Dendritic cell treated with granulocyte-macrophage colony-stimulating factor and Interleukin-4, amounts not matched to agents 40 ng/mL and 50 ng/mL, for 4 days (primary cell): ENCODE results near the gene CD93.

ENCODE experiments used
- H3K27ac Mint-ChIP-seq: one replicate; pipeline ENCODE4 v1.8.0; 2022; ENCODE audit warnings: mild to moderate bottlenecking, mixed read lengths
- H3K27me3 Mint-ChIP-seq: one replicate; pipeline ENCODE4 v1.8.0; 2022; ENCODE audit warnings: mild to moderate bottlenecking, mixed read lengths
- H3K36me3 Mint-ChIP-seq: one replicate; pipeline ENCODE4 v1.8.0; 2022; ENCODE audit warnings: low read depth, mixed read lengths
- H3K4me1 Mint-ChIP-seq: one replicate; pipeline ENCODE4 v1.8.0; 2022; ENCODE audit warnings: low read depth, mixed read lengths
- H3K4me3 Mint-ChIP-seq: one replicate; pipeline ENCODE4 v1.8.0; 2022; ENCODE audit warnings: mild to moderate bottlenecking, moderate library complexity, mixed read lengths
- H3K9me3 Mint-ChIP-seq: one replicate; pipeline ENCODE4 v1.8.0; 2022; ENCODE audit warnings: mixed read lengths
- intact Hi-C: fragments of 100-400 bp; cut with micrococcal nuclease; formaldehyde crosslinking; loops from one replicate; pipeline ENCODE4 v1.15.0; 2022

CD93 gene

DNA sequence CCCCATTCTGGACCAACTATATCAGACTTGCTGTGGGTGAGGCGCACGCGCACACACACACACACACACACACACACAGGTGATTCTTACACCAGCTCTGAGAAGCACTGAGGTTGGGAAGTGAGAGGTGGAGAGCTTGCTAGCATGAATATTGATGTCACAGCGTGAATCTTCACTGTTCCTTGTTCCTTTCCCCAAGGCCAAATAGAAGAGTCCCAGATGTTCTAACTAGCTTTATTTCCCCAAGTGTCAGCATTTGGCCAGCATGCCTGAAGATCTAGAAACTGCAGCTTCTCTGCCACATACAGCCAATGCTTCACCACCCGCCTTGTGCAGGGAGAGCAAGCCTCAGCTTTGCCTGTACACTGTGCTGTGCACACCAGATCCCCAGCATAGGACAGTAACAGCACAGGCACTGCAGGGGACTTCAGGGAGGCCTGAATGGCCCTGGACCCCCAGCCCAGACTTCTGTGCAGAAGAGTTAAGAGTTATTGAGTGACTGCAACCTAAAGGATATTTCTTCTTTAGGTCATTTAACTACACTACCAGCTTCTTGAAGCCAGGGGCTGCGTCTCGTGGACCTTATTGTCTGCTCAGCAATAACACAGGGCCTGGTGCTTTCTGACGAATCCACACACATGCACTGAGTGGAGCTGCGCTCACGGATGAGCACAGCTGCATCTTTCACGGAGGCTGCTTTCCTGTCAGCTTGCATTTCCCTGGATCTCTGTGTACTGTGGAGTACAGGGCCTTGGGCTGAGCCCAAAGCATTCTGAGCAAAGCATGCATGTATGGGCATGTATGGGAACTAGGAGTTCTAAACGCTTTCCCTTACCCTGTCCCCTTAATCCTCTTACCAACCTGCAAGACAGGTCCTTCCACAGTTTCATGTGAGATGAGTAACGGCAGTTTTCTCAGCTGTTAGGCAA lies 13.9 kb upstream of the CD93 start:
- H3K9me3 Mint-ChIP-seq: no peaks in the 10 kb centered on the region
- H3K27me3 Mint-ChIP-seq: no peaks in the 10 kb centered on the region
- peak overlapping the region; percentile 86 for H3K27ac Mint-ChIP-seq
- peaks cover 85% of the 10 kb centered on the region for H3K4me1 Mint-ChIP-seq
- intact Hi-C loops: no loop called here
- H3K4me3 Mint-ChIP-seq: no peak overlapping the region
- H3K36me3 Mint-ChIP-seq: no peaks in the 10 kb centered on the region

DNA sequence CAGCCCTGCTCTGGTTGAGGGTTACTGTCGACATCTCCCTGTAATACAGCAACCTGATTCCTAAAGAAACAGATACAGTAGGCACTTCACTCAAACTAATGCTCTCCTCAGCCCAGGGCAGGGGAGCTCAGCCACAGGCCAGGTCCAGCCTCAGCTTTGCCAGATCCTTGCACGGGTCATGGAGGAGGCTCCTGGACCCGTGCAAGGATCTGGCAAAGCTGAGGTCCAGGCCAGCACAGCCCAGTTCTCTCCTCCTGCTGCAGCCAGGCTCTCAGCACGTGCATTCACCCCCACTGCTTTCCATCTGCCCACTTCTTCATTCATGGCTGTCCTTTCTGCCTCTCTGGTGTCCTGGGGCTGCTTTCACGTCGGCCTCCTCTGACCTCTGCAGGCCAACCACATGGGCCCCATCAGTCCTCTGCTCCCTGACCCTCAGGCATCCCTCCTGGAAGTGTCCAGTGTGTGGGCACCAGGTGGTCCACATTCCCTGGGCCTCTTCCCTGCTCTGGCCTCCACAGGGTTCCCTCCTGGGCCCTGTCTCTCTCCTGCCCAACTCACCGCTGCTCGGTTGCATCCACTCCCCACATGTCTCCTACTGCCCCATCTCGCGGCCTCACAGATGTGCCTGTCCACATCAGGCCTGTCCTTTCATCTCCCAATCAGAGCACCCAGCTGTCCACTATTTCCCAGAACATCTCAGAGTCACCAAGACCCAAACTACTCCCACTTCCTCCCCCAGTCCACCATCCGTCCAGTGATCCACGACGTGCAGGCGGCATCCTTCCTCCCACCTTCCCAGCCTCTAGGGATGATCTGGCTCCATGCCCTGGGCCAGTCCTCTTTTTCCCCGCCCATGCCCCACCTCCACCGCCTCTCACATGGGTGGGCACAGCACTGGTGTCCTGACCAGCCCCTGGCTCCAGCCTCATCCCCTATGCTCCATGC lies 11.8 kb upstream of the CD93 start:
- intact Hi-C loops: loop anchor here (1.0 kb wide), 1 partner anchor 17 kb away; no protein-coding TSS in a partner anchor
- Mint-ChIP-seq H3K27ac (peak overlapping the region; percentile 86), H3K4me3 (peak overlapping the region; percentile 41), H3K27me3 (no peaks in the 10 kb centered on the region), H3K4me1 (peaks cover 82% of the 10 kb centered on the region), H3K36me3 (no peaks in the 10 kb centered on the region), H3K9me3 (no peaks in the 10 kb centered on the region)

DNA sequence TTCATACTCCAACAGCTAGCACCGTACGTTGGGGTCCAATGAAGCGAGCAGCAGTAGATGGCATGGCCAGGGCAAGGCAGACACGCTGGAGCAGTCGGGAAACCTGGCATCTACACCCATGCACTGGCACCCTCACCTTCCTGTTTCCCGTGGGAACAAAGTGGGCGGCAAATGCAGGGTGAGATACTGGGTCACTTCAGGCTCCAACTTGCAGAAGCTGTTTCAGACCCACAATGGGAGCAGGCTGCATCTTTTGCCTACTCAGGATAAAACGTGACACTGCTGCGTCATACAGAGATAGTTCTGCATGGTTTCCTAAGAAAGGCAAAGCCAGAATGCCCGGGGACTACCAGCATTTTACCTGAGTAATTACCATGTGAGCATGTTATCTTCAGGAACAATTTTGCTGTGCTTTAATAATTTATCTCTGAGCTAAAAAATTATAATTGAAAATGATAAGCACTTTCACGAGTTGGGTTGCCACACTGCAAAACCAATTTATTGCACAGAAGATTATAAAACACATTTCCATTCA lies 10.9 kb upstream of the CD93 start:
- Mint-ChIP-seq H3K9me3 (no peaks in the 10 kb centered on the region), H3K36me3 (no peaks in the 10 kb centered on the region), H3K27ac (peak overlapping the region; percentile 86), H3K4me1 (peaks cover 77% of the 10 kb centered on the region), H3K27me3 (no peaks in the 10 kb centered on the region), H3K4me3 (peak overlapping the region; percentile 55)
- intact Hi-C loops: loop anchor here (1.0 kb wide), 1 partner anchor 18 kb away; no protein-coding TSS in a partner anchor

DNA sequence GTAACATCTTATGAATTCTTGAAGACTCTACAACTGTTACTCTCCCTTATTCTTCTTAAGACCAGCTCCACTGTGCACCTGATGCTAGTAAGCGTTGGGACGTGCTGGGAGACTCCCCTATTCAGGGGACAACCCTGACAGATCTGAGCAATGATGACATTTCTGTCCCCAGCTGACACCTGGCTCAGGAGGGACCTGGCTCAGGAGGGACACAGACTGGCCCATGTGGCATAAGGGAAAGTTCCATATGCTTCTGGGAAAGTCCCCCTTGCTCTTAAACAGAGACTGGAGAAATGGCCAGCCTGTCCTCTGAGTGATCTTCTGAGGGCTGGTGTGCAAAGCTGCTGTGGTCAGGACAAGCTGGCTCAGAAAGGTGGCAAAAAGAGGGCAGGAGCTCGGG lies 10.0 kb upstream of the CD93 start:
- H3K36me3 Mint-ChIP-seq: no peaks in the 10 kb centered on the region
- H3K4me1 Mint-ChIP-seq: peaks cover 84% of the 10 kb centered on the region

DNA sequence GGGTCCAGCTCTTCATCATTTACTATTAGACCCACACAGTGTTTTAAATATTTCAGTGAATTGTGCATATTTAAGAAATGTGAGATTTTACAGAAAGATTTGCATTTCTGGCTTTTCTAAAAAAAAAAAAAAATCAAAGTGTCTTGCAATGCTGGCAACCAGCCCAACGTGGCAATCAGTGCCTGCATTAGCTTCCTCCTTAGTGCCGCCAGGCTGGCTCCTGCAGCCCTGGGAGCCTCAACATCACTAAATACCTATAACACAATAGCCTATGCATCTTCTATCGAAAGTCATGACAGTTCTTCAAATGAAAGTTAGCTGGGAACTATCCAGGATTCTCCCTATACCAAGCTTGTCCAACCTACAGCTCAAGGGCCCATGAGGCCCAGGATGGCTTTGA lies 9.4 kb upstream of the CD93 start:
- H3K4me1 Mint-ChIP-seq: peaks cover 84% of the 10 kb centered on the region
- H3K36me3 Mint-ChIP-seq: no peaks in the 10 kb centered on the region
- H3K4me3 Mint-ChIP-seq: peak overlapping the region; percentile 55
- H3K27me3 Mint-ChIP-seq: no peaks in the 10 kb centered on the region
- peak overlapping the region; percentile 86 for H3K27ac Mint-ChIP-seq
- intact Hi-C loops: no loop called here
- no peaks in the 10 kb centered on the region for H3K9me3 Mint-ChIP-seq

More for the DNA sequence above, 10.0 kb upstream of the CD93 start:
- intact Hi-C loops: no loop called here
- Mint-ChIP-seq H3K27me3 (no peaks in the 10 kb centered on the region), H3K4me3 (peak overlapping the region; percentile 55), H3K9me3 (no peaks in the 10 kb centered on the region), H3K27ac (peak overlapping the region; percentile 86)

DNA sequence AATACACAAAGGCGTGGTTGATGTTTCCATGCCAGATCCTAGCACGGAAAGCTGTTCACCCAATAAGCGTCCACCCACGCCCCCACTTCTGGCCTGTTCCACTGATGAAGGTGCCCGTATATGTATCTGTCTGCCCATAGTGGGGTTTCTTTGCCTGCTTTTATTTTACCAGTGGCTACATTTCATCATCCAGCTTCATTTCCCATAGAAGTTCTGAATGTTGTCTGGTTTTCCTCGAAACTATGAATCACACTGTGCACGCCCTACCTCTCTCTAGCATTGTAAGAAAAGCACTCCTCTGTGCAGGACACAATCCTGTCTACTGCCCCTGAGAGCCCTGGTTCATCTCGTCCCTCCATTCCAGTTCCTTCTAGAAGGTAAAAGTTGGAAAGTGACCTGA lies 8.8 kb upstream of the CD93 start:
- intact Hi-C loops: no loop called here
- Mint-ChIP-seq H3K27me3 (no peaks in the 10 kb centered on the region), H3K27ac (peak overlapping the region; percentile 86), H3K36me3 (no peaks in the 10 kb centered on the region), H3K4me3 (peak overlapping the region; percentile 55), H3K9me3 (no peaks in the 10 kb centered on the region), H3K4me1 (peaks cover 84% of the 10 kb centered on the region)

DNA sequence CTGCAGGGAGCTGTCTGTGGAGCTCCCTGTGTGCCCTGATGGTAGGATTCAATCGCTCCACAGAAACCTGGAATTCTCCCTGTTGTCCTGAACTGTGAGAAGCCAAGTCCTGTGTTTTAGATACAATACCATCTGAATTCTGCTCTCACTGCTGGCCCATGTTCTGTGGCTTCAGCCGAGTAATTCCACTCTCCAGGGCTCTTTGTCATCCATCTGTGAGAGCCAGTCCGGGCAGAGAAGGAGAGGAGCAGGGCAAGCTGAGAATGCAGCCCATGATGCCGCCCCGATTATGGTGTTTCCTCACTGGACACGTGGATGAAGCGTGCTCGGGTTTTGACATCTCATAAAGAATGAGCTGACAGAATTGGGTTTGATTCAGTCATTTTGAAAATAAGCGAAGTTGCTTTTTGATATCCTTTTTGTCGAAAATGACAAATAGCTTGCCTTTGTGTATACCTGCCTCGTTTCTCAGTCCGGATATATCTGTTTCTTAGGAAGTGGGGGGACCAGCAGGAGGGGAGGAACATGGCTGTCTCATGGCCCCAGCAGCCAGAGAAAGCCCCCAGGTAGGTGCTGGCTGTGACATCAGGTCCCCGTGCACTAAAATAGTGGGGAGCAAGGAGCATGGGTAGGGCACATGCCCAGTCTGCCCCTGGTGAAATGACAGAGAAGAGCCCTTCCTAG lies 8.2 kb upstream of the CD93 start:
- H3K36me3 Mint-ChIP-seq: no peaks in the 10 kb centered on the region
- H3K4me3 Mint-ChIP-seq: no peak overlapping the region
- H3K9me3 Mint-ChIP-seq: no peaks in the 10 kb centered on the region
- peaks cover 80% of the 10 kb centered on the region for H3K4me1 Mint-ChIP-seq
- intact Hi-C loops: no loop called here
- peak overlapping the region; percentile 86 for H3K27ac Mint-ChIP-seq
- no peaks in the 10 kb centered on the region for H3K27me3 Mint-ChIP-seq

DNA sequence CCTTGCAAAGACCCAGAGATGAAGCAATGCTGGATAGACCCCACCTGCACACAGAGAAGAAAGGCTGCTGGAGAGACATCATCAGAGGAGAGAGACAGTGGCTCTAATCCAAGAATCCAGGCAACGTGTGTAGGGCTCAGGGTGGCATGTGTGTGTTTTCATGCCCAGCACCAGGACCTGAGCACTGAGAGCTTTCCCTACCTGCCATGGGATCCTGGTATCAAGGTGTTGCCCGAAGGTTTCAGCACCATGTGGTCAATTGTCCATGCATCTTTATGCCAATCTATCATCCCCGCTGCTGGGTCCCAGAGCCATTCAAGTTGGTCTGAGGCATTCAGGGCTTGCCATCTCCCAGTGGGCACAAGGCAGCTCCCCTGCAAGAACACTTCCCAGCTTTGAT lies 7.5 kb upstream of the CD93 start:
- Mint-ChIP-seq H3K27me3 (no peaks in the 10 kb centered on the region), H3K36me3 (no peaks in the 10 kb centered on the region), H3K4me1 (peaks cover 79% of the 10 kb centered on the region), H3K9me3 (no peaks in the 10 kb centered on the region), H3K4me3 (no peak overlapping the region), H3K27ac (peak overlapping the region; percentile 86)
- intact Hi-C loops: no loop called here

DNA sequence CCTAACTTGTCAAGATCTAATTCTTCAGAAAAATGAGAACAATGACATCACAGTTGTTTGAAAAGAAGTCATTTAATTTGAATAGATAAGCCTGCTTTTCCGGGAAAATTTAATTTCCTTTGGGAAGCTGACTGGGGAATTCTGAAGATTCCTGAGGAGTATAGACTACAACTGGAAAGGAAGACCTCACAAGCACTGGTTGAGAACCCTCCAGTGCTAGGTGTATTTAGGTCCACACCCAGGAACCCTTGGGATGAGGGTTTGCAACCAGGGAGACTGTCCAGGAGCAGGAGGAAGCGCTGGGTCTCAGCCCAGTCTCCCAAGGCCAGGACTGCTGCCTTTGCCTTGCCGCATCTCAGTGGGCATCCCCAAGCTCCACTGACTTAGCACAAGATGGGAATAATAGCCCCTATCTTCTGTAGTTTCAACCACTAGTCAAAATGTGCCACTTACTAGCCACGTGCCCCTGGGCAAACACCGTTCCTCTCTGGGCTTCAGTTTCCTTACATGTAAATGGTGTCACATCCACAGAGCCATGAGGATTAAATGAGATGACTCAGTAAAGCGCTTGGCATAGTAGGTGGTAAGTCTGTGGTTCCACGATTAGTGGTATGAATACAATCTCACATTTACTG lies 6.9 kb upstream of the CD93 start:
- Mint-ChIP-seq H3K4me1 (peaks cover 79% of the 10 kb centered on the region), H3K9me3 (no peaks in the 10 kb centered on the region), H3K27ac (peak overlapping the region; percentile 33), H3K4me3 (no peak overlapping the region), H3K36me3 (no peaks in the 10 kb centered on the region), H3K27me3 (no peaks in the 10 kb centered on the region)
- intact Hi-C loops: no loop called here

DNA sequence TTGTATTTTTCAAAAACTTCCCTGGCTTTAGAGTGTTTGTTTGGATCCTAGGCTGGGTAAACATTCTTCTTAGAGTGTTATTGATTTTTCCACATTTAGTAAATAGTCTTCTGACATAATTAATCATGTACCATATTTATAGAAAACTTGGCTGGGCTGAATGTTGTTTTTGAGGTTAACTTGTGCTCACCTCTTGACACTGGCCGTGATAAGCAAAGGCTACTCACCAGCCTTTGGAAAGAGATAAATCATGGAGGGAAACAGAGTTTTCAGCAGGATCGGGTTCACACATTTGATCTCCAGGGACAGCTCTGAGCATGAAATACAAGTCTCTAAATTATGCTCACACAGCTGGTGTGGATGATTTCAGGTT lies 6.2 kb upstream of the CD93 start:
- Mint-ChIP-seq H3K36me3 (no peaks in the 10 kb centered on the region), H3K4me3 (no peak overlapping the region), H3K27ac (peak overlapping the region; percentile 58), H3K27me3 (no peaks in the 10 kb centered on the region), H3K4me1 (peaks cover 79% of the 10 kb centered on the region), H3K9me3 (no peaks in the 10 kb centered on the region)
- intact Hi-C loops: no loop called here

DNA sequence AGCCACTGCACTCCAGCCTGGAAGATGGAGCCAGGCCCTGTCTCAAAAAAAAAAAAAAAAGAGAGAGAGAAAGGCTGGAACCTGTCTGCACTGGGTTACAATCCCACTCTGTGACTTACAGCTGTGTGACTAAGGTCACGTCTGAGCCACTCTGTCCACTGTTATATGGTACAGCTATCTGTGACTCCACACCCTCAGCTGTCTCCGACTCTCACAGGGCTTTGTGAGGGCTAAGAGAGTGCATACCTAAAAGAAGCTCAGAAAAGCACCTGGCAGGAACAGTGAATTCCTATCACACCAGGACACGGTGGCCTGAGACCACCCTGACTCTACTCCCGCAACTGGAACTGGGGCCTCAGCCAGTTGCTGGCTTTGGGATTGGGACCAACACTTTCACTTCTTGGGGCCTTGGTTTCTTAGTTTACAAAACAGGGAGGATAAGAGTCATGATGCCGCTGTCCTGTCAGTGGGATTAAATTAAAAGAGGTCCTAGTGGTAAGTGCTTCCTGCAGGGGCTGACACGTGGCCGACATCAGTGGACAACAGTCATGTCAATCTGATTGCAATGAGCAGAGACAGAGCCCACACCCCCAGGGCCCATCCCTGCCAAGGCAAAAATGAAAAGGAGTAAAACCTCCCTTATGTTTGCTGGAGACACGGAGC lies 5.7 kb upstream of the CD93 start:
- no peaks in the 10 kb centered on the region for H3K9me3 Mint-ChIP-seq
- no peaks in the 10 kb centered on the region for H3K36me3 Mint-ChIP-seq
- H3K4me1 Mint-ChIP-seq: peaks cover 80% of the 10 kb centered on the region
- H3K27ac Mint-ChIP-seq: peak overlapping the region; percentile 58
- H3K4me3 Mint-ChIP-seq: no peak overlapping the region
- intact Hi-C loops: no loop called here
- H3K27me3 Mint-ChIP-seq: no peaks in the 10 kb centered on the region

DNA sequence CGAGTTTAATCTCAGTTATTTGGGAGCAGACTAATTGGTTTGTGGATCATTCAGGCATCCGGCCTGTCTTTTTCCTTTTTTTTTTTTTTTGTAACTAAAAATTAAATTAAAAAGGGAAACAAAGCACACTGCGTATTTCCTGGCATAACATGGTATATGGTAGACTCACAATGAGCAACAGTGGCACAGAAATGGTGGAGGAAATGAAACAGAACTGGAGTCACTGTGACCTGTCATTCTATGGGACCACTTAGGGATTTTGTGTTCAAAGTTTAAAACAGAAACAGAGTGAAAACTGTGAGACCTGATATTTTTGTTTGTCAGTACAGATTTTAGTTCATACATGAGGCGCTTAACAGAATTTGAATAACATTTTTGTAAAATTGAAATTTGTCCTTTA lies 4.8 kb upstream of the CD93 start:
- Mint-ChIP-seq H3K4me3 (no peak overlapping the region), H3K9me3 (no peaks in the 10 kb centered on the region), H3K27ac (peak overlapping the region; percentile 58), H3K36me3 (no peaks in the 10 kb centered on the region), H3K27me3 (no peaks in the 10 kb centered on the region), H3K4me1 (peaks cover 80% of the 10 kb centered on the region)
- intact Hi-C loops: no loop called here

DNA sequence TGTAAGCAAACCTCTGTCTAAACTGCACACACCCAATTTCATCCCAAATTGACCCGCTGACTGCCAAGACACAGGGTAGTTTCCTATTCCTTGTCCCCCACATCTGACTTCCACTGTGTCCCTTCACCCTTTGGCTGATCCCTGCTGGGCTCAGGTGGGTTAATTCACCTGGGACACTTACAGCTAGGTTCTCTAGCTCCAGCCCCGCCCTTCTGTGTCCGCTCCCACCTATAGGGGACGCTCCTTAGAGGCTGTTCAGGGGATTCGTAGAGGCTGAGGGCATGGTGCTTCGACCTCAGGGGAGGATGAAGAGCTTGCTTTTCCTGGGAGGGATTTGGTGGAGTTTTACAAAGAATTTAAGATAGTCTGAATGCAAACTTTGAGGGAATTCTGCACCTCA lies 4.0 kb upstream of the CD93 start:
- H3K27me3 Mint-ChIP-seq: no peaks in the 10 kb centered on the region
- H3K4me3 Mint-ChIP-seq: no peak overlapping the region
- H3K9me3 Mint-ChIP-seq: no peaks in the 10 kb centered on the region
- no peaks in the 10 kb centered on the region for H3K36me3 Mint-ChIP-seq
- H3K4me1 Mint-ChIP-seq: peaks cover 80% of the 10 kb centered on the region
- peak overlapping the region; percentile 34 for H3K27ac Mint-ChIP-seq
- intact Hi-C loops: no loop called here
